PFSK-1 (cell line): ENCODE data around the gene TPRA1.

Source experiments
- FOXP2 ChIP-seq: optimal IDR thresholded peaks from 2 replicates; pipeline ENCODE3; 2011; ENCODE audit warnings: borderline replicate concordance, control low read depth, inconsistent platforms; ENCODE audit not compliant: insufficient read depth; ENCODE audit errors: extremely low read length, extremely low read depth
- POLR2AphosphoS5 ChIP-seq: IDR thresholded peaks from 2 replicates; pipeline ENCODE4 v1.6.1; 2012; ENCODE audit warnings: low read depth, mild to moderate bottlenecking, control low read depth, low read length, moderate library complexity
- SIN3A ChIP-seq: IDR thresholded peaks from 2 replicates; pipeline ENCODE4 v1.6.1; 2012; ENCODE audit warnings: mild to moderate bottlenecking, low read length, moderate library complexity, borderline replicate concordance; ENCODE audit not compliant: insufficient read depth
- TAF1 ChIP-seq: IDR thresholded peaks from 2 replicates; pipeline ENCODE4 v1.6.1; 2012; ENCODE audit warnings: low read length, control low read depth, borderline replicate concordance; ENCODE audit not compliant: insufficient read depth
- TF ChIP-seq, protein P1 (sequence below), 2 experiments: IDR thresholded peaks; 2 replicates each; pipeline versions ENCODE4 v1.6.1 to v1.8.0; 2011 to 2012; ENCODE audit warnings: low read depth in 2 of 2, low read length in 2 of 2, control low read depth in 1 of 2, inconsistent platforms in 1 of 2, mild to moderate bottlenecking in 1 of 2, moderate library complexity in 1 of 2; ENCODE audit not compliant: insufficient read depth in 1 of 2

TPRA1 gene

DNA sequence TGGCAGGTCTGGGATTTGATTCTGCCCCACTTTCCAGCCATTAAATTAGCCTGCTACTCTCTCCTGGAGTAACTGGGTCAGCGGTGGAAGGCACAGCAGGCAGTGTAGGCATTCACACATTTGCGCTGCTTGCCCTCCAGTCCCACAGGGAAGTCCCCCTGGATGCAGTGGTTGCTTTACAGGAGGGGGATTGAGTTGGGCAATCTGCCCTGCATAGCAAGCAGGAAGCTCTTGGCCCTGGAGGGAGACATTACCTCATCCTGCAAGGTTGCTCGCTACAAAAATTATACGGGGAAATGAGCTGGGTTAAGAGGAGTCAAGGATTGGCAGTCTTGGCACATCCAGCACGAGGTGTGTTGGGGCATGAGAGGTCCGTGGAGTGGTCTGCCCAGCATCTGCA is 22.4 kb upstream of the TPRA1 start:
- no peak for TF ChIP-seq TAF1
- no peak for TF ChIP-seq POLR2AphosphoS5
- TF ChIP-seq FOXP2 = no peak
- TF ChIP-seq, protein P1, sequence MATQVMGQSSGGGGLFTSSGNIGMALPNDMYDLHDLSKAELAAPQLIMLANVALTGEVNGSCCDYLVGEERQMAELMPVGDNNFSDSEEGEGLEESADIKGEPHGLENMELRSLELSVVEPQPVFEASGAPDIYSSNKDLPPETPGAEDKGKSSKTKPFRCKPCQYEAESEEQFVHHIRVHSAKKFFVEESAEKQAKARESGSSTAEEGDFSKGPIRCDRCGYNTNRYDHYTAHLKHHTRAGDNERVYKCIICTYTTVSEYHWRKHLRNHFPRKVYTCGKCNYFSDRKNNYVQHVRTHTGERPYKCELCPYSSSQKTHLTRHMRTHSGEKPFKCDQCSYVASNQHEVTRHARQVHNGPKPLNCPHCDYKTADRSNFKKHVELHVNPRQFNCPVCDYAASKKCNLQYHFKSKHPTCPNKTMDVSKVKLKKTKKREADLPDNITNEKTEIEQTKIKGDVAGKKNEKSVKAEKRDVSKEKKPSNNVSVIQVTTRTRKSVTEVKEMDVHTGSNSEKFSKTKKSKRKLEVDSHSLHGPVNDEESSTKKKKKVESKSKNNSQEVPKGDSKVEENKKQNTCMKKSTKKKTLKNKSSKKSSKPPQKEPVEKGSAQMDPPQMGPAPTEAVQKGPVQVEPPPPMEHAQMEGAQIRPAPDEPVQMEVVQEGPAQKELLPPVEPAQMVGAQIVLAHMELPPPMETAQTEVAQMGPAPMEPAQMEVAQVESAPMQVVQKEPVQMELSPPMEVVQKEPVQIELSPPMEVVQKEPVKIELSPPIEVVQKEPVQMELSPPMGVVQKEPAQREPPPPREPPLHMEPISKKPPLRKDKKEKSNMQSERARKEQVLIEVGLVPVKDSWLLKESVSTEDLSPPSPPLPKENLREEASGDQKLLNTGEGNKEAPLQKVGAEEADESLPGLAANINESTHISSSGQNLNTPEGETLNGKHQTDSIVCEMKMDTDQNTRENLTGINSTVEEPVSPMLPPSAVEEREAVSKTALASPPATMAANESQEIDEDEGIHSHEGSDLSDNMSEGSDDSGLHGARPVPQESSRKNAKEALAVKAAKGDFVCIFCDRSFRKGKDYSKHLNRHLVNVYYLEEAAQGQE (IDR thresholded peaks at IDR 0.05; ENCODE audit: insufficient read depth in 1 of 2, low read depth in 2 of 2, low read length in 2 of 2) = no peak
- TF ChIP-seq SIN3A = no peak

DNA sequence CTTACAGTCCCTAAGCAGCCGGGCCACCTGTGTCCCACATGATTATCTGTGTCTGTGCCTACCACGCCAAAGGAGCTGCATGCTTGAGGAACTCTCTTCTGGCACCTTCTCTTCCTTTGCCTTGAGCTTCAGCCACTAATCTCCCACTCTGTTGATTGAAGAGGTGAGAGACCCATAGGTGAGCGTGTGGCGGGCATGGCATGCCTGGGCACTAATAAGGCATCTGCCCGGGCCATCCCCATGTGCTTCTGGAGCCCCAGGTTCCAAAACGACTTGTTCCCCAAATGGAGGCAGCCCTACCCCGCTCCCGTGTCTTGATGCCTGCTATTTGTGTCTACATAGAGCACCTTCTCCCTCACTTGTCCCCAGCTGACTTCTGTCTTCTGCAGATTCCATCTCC is 20.7 kb upstream of the TPRA1 start:
- TF ChIP-seq POLR2AphosphoS5 (no peak), TAF1 (no peak), FOXP2 (no peak), SIN3A (no peak)
- TF ChIP-seq, protein P1 (IDR thresholded peaks at IDR 0.05; ENCODE audit: insufficient read depth in 1 of 2, low read depth in 2 of 2, low read length in 2 of 2) = no peak

DNA sequence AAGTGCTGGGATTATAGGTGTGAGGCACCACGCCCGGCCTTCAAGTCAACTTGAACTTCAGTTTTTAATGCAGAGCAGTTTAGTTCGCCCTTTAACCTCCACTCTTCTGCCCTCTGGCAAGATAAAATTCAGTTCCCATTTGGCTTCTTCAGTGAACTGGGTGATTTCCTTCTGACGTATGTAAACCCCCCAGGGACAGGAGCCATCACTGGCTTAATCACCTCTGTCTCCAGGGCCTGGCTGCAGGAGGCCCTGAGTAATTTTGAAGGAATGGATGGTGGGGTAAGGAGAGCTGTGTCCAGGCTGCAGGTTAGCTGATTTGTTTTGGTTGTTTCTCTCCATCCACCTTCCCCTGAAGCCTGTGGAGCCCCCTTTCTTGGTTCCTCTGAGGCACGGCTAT is 19.6 kb upstream of the TPRA1 start:
- TF ChIP-seq FOXP2 (no peak), TAF1 (no peak), POLR2AphosphoS5 (no peak), SIN3A (no peak)
- TF ChIP-seq, protein P1 (IDR thresholded peaks at IDR 0.05; ENCODE audit: insufficient read depth in 1 of 2, low read depth in 2 of 2, low read length in 2 of 2) = no peak

DNA sequence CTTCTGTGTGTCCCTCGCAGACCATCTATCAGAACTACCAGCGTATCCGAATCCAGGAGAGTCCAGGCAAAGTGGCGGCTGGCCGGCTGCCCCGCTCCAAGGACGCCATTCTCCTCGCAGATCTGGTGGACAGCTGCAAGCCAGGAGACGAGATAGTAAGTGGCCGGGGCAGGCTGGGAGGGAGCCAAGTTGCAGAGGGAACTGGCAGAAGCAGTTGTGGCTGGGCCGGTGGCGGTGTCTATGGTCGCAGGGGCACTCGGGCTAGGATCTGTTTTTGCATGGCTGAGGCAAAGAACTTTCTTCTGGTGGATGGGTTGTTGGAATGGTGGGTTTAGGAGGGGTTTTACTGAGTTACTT is 17.8 kb upstream of the TPRA1 start:
- TF ChIP-seq TAF1 (no peak), POLR2AphosphoS5 (no peak), SIN3A (no peak), FOXP2 (no peak)
- TF ChIP-seq, protein P1 (IDR thresholded peaks at IDR 0.05; ENCODE audit: insufficient read depth in 1 of 2, low read depth in 2 of 2, low read length in 2 of 2) = no peak

DNA sequence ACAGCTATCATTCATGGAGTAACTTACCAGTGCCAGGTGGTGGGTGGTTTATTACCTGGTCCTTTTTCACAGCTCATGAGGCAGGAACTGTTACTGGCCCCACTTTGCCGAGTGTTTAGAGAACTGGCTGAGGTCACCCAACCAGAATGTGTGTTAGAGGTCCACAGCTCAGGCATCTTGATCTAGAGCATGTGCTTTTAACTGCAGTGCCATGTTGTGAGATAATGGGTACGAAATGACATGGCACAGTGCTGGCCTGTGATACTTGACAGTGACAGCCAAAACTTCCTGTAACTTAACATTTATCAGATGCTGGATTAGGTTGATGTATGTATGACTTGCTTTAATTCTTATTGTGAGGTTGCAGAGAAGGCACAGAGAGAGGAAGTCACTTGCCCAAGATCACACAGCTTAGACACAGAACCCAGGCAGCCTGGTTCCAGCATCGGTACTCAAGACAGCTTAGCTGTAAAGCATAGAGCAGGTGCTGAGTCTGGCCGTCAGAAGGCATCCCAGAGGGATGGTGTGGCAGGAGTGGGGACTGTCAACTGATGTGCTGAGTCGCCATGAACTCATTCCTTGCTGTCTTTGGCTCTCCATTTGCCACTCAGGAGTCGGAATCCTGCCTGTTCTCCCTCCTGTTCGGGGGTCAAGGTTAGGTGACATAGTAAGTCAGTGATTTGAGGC is 17.3 kb upstream of the TPRA1 start:
- TF ChIP-seq TAF1 (no peak), SIN3A (no peak), POLR2AphosphoS5 (no peak), FOXP2 (no peak)
- TF ChIP-seq, protein P1 (IDR thresholded peaks at IDR 0.05; ENCODE audit: insufficient read depth in 1 of 2, low read depth in 2 of 2, low read length in 2 of 2) = no peak
